ENCODE measurements around the gene SKIC2.

Gene SKIC2

DNA sequence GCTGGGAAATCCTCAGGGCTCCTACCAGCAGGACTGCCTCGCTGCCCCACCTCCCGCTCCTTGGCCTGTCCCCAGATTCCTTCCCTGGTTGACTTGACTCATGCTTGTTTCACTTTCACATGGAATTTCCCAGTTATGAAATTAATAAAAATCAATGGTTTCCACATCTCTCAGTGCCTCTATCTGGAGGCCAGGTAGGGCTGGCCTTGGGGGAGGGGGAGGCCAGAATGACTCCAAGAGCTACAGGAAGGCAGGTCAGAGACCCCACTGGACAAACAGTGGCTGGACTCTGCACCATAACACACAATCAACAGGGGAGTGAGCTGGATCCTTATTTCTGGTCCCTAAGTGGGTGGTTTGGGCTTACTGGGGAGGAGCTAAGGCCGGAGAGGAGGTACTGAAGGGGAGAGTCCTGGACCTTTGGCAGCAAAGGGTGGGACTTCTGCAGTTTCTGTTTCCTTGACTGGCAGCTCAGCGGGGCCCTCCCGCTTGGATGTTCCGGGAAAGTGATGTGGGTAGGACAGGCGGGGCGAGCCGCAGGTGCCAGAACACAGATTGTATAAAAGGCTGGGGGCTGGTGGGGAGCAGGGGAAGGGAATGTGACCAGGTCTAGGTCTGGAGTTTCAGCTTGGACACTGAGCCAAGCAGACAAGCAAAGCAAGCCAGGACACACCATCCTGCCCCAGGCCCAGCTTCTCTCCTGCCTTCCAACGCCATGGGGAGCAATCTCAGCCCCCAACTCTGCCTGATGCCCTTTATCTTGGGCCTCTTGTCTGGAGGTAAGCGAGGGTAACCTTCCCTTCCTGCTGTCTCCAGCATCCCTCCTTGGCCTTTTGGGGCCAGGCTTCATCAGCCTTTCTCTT, 13.2 kb upstream of the SKIC2 start, which contains the start of gene CFB:
TSS of gene CFB (plus strand) at position 589 of the 863 bp plus-strand sequence. CDS start at position 716, 127 bp downstream.
- peak; percentile 87 for DNase-seq (ENCODE audit: low spot score)

DNA sequence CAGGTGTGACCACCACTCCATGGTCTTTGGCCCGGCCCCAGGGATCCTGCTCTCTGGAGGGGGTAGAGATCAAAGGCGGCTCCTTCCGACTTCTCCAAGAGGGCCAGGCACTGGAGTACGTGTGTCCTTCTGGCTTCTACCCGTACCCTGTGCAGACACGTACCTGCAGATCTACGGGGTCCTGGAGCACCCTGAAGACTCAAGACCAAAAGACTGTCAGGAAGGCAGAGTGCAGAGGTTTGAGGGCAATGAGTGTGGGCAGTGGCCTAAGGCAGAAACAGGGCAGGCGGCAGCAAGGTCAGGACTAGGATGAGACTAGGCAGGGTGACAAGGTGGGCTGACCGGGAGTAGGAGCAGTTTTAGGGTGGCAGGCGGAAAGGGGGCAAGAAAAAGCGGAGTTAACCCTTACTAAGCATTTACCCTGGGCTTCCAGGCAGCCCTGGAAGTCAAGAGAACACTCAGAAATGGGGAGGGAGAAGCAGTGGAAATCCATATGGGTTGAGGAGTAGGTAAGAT, 12.5 kb upstream of the SKIC2 start:
- no peak for DNase-seq (ENCODE audit: low spot score)

DNA sequence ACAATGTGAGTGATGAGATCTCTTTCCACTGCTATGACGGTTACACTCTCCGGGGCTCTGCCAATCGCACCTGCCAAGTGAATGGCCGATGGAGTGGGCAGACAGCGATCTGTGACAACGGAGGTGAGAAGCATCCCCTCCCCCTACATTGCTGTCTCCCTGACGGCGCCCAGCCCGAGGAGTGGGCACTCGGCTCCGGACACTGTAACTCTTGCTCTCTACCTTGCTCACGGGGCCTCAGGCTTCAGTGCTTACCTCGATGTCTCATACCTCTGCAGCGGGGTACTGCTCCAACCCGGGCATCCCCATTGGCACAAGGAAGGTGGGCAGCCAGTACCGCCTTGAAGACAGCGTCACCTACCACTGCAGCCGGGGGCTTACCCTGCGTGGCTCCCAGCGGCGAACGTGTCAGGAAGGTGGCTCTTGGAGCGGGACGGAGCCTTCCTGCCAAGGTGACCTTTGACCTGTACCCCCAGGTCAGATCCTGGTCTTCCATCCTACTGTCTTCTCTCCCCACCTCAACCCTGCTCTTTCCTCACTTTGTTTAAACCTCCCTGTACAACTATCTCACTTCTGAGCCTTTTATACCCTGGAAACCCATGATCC, 11.8 kb upstream of the SKIC2 start:
- DNase-seq (ENCODE audit: low spot score), result no peak

DNA sequence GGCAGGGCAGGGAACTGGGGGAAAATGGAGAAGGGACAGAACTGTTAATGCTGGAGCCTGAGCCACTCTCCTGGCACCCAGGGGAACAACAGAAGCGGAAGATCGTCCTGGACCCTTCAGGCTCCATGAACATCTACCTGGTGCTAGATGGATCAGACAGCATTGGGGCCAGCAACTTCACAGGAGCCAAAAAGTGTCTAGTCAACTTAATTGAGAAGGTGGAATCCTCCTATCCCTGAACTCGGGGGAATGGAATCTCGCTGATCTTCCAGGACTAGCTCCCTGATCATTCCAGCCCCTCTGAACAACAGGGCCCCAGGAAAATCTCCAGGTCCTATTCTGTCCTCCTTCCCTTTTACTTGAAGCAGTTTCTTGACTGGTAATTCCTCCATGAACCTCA, 11.1 kb upstream of the SKIC2 start:
- no peak for DNase-seq (ENCODE audit: low spot score)

DNA sequence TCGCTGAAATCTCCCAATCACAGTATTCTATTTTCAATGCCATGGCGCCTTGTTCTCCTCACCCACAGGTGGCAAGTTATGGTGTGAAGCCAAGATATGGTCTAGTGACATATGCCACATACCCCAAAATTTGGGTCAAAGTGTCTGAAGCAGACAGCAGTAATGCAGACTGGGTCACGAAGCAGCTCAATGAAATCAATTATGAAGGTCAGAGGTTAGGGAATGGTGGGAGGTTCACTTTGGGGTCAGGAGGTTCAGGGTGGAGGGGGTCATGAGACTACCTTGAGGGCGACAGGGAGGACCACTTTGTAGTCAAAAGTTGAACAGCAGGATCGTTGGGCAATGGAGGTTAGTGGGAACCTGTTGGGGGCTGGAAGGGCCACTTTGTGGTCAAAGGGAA, 10.7 kb upstream of the SKIC2 start:
- no peak for DNase-seq (ENCODE audit: low spot score)

DNA sequence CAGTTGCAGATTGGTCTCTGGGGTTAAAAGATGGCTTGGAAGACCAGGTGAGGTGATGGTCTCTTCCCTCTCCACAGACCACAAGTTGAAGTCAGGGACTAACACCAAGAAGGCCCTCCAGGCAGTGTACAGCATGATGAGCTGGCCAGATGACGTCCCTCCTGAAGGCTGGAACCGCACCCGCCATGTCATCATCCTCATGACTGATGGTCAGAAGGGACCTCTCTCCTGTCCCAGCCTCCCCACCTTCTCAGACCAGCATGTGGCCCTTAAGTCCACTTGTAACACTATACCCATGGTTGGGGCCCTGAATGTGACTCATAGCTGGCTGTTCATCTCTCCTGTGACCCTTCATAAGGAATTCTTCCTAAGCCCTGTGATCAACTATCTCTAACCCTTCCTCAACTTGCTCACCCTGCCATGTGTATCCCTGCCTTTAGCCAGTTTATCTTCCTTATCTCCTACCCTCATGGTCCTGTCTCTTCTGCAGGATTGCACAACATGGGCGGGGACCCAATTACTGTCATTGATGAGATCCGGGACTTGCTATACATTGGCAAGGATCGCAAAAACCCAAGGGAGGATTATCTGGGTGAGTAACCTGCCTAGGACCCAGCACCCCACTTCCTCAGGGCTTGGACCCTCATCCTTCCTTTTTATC, 10.1 kb upstream of the SKIC2 start:
- no peak for DNase-seq (ENCODE audit: low spot score)

DNA sequence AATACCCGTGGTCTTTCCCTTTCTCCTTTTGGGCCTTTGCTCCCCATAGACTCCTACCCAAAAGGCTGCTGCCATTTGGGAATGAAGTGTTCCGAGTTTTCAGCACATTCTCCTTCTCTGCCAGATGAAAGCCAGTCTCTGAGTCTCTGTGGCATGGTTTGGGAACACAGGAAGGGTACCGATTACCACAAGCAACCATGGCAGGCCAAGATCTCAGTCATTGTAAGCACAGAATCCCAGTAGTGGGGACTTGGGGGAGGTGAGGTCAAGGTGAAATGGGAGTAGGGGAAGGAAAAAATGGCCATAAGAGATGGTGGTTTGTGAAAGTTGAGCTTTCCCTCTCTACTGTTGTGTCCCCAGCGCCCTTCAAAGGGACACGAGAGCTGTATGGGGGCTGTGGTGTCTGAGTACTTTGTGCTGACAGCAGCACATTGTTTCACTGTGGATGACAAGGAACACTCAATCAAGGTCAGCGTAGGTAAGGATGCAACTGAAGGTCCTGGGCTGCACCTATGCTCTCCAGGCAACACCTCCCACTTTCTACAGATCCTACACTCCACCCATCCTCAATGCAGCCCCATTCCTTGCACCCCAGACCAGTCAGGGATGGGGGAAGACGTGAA, 8.9 kb upstream of the SKIC2 start:
- no peak for DNase-seq (ENCODE audit: low spot score)

DNA sequence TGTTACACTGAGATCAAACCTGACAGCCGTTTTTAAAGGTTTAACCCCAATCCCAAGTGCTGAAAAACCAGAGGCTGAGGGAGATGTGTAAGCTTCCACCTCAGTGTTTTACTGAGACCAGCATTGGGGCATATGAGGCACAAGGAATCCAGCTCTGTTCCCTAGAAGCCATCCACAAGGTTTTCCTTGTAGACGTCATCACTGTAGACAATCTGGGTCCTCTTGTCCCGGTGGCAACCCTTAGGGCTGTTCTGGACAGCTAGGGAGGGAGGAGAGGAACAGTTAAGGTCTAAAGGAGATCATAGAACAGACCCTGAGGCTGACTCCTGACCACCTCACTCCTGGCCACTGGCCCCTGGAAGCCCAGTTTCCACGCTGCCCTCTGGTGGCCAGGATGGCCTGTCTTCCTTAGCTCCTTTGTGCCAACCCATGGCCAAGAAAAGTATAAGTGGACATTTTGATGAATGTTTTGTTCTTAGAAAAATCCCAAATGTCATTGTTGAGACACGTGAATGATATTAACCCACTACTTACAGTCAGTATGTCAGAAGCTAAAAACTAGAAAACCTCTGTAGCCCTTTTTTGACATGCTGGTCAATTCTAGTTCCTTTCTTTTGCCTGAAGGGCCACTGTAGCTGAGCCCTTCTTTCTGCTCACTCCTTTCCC, 6.7 kb upstream of the SKIC2 start:
- peak; percentile 76 for DNase-seq (ENCODE audit: low spot score)

DNA sequence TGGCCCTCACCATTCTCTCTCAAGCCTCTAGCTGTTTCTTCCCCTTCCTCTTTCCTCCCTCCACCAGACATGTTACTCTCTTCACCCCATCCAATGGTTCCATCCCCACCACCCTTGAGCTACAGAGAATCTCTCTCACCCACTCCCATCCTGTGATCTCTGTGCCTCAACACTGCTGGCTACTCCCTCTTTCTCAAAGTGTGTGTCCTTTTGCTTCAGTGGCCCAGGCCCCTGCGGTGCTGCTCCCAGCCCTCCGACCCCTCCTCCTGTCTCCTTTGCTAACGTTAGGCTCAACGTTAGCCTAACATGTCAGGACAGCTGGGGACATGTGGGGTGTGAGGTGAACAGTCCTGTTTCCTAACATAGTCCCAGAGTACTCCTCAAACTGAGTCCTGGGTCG, 6.1 kb upstream of the SKIC2 start:
- no peak for DNase-seq (ENCODE audit: low spot score)

DNA sequence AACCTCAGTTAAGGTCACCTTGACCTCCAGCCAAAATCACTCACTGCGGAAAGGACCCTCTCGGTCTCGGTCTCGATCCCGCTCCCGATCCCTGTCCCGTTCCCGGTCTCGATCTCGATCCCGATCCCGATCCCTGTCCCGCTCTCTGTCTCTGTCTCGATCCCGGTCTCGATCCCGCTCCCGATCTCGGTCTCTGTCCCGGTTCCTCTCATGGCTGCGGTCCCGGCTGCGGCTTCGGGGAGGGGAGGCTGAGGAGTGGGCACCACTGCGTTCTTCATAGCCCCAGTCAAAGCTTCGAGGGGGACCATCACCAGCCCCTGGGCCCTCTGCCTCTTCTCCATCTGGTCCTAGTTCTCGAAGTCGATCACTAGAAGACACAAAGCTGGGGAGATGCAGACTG, 4.5 kb upstream of the SKIC2 start:
- no peak for DNase-seq (ENCODE audit: low spot score)

DNA sequence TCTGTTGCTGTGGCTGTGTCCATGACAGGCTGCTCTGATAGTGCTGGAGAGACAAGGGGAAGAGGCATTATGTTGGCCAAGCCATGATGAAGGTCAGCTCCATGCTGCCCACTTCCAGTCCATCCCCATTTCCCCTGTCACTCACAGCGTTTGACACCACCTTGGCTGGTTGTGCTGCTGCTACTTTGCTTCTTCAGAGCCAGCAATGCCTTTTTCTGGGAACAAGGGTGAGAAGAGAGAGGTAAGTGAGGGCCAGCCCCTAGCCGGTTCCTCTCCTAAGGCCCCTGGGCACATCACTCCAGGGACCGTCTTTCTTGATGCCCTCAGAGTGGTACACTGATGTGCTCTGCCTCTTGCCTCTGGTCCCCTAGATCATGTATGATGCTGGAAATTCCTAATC, 2.2 kb upstream of the SKIC2 start:
- DNase-seq (ENCODE audit: low spot score), result no peak

DNA sequence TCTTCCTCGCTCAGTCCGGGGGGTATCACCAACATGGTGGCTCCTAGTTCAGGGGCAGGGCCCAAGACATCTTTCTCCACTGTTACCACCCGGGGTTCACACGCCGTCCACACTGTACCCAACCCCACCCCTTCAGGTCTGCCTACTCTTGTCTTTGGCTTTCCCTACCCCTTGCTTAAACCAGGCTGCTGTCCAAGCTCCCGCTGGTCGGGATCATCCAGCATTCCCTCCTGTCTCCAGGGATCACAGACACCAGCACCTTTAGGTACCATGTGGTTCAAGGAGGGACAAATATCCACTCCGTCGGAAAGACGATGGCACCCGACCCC, 599 bp upstream of the SKIC2 start:
- peak; percentile 13 for DNase-seq (ENCODE audit: low spot score)

DNA sequence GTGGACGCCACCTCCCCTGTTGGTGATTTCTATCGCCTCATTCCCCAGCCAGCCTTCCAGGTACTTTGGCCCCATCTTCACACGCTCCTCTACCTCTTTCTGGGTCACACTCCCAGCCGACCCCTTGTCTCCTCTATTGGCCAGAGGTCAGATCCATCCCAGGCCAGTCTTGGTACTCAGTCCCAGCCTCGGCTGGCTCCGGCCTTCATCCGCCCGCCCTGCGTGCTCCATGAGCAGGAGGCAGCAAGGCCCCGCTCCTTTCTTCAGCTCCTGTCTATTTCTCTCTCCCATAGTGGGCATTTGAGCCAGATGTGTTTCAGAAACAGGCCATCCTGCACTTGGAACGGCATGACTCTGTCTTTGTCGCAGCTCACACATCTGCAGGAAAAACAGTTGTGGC, 2.6 kb downstream of the SKIC2 start:
- DNase-seq (ENCODE audit: low spot score), result no peak

DNA sequence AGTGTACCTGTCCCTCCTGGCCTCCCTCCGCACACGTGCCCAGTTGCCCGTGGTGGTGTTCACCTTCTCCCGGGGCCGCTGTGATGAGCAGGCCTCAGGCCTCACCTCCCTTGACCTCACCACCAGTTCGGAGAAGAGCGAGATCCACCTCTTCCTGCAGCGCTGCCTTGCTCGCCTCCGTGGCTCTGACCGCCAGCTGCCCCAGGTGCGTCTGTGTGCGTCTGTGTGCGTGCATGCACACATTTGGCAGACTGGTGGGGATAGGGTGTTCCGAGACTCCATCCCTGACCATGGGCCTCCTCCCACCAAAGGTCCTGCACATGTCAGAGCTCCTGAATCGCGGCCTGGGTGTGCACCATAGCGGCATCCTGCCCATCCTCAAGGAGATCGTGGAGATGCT, 4.9 kb downstream of the SKIC2 start:
- DNase-seq (ENCODE audit: low spot score), result no peak

DNA sequence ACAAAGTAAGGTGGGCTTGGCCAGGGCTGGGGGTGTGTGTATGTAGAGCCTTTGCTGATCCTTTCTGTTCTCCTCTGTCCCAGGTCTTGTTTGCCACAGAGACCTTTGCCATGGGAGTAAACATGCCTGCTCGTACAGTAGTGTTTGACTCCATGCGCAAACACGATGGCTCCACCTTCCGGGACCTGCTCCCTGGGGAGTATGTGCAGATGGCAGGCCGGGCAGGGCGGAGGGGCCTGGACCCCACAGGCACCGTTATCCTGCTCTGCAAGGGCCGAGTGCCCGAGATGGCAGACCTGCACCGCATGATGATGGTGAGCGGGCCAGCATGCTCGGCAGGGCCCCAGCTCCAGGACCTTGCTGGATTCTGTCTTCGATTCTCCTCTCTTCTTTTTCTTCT, 6.7 kb downstream of the SKIC2 start:
- DNase-seq (ENCODE audit: low spot score), result no peak

DNA sequence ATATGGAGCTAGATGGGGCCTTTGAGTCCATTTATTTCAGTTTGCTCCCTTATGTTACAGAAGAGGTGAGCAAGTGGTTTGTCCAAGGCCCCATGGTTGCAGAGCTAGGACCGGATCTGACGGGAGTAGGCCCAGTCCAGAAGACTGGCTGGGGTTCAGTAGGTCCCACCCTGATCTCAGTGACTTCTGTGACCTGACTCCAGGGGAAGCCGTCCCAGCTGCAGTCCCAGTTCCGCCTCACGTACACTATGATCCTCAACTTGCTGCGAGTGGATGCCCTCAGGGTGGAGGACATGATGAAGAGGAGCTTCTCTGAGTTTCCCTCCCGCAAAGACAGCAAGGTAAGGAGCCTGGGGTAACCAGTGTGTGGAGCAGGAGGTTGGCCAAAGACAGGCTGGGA, 7.5 kb downstream of the SKIC2 start:
- DNase-seq (ENCODE audit: low spot score), result no peak

DNA sequence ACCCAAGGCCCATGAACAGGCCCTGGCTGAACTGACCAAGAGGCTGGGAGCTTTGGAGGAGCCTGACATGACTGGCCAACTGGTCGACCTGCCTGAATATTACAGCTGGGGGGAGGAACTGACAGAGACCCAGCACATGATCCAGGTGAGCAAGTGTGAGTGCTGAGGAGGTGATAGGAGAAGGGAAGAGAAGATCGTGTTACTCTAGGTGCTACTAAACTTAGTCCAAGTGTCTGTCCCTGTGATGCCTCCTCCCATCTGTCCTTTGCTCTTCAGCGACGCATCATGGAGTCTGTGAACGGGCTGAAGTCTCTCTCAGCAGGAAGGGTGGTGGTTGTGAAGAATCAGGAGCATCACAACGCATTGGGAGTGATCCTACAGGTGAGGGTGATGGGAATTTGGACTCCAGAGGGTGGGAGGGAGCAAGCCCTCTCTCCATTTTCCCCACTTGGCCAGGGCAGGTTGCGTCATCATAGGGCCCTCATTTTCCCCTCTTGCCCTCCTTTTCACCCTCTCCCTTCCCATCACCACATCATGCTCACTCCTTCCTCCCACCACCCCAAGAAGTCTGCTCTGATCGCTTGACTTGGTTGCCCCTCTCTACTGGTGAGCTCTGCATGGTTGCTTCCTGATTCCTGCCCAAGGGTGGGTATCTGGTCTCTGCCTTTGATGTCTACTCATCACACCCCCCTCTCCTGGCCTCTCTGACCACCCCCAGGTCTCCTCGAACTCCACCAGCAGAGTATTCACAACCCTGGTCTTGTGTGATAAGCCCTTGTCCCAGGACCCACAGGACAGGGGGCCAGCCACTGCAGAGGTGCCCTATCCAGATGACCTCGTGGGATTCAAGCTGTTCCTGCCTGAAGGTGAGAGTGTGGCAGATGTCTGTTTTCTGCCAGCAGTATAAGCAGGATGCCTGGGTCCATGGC, 8.3 kb downstream of the SKIC2 start:
- DNase-seq (ENCODE audit: low spot score), result no peak

DNA sequence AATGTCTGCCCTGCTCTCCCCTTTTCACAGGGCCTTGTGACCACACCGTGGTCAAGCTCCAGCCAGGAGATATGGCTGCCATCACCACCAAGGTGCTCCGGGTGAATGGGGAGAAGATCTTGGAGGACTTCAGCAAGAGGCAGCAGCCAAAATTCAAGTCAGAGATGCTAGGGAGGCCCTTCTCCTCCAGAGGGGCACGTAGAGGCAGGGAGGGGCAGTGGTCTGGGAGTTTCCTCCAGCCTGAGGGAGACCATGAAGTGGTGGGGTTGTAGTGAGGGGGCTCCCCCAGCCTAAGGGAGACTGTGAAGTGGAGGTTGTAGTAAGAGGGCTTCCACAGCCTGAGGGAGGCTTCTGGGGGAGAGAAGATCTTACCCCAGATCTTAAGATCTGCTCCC, 8.9 kb downstream of the SKIC2 start:
- DNase-seq (ENCODE audit: low spot score), result no peak

DNA sequence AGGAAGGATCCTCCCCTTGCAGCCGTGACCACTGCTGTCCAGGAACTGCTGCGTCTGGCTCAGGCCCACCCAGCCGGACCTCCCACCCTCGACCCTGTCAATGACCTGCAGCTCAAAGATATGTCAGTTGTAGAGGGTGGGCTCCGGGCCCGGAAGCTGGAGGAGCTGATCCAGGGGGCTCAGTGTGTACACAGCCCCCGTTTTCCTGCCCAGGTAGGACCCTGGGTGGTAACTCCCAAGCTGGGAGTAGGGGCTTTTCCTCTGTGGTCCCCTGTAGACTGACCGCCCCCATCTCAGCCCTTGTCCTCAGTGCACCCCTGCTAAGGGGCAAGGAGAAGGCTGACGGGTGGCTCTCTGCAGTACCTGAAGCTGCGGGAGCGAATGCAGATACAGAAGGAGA, 9.4 kb downstream of the SKIC2 start:
- no peak for DNase-seq (ENCODE audit: low spot score)

DNA sequence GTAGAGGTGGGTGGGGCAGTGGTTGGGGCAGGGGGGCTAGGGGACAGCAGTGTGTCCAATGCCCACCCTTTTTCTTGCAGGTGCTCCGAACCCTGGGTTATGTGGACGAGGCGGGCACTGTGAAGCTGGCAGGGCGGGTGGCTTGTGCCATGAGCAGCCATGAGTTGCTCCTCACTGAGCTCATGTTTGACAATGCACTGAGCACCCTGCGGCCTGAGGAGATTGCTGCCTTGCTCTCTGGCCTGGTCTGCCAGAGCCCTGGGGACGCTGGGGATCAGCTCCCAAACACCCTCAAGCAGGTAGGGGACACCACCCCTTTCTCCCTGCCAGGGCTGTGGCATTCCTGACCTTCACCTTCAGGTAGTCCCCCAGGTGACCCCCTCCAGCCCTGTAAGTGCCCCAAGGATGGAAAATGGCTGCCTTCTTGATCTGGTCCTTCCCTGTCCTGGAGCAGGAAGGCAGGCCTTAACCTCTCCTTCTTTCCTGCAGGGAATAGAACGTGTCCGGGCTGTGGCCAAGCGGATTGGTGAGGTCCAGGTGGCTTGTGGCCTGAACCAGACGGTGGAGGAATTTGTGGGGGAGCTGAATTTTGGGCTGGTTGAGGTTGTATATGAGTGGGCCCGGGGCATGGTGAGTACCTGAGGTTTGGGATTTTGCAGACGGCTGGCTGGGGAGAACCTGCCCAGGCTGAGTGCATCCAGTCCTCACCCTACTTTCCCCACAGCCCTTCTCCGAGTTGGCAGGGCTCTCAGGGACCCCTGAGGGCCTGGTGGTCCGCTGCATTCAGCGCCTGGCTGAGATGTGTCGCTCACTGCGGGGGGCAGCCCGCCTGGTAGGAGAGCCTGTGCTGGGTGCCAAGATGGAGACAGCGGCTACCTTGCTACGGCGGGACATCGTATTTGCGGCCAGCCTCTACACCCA, 10.1 kb downstream of the SKIC2 start:
- DNase-seq (ENCODE audit: low spot score), result no peak

All from HuH-7 (cell line).